MM.1S (cell line): Measurements from ENCODE around the gene MTM1.

ENCODE experiments used
- DNase-seq: peaks from one replicate; pipeline ENCODE4 v3.0.0-alpha.2; 2015
- H2AFZ ChIP-seq: fragments of 300-600 bp; sonication (generic); 2 replicates; pipeline ENCODE4 v1.6.0; 2016; ENCODE audit warnings: antibody characterized with exemption, low read length
- H3F3A ChIP-seq: fragments of 300-600 bp; sonication (generic); 2 replicates; pipeline ENCODE4 v1.6.1; 2016; ENCODE audit warnings: mild to moderate bottlenecking, antibody characterized with exemption, low read length, moderate library complexity, mixed read lengths; ENCODE audit not compliant: insufficient read depth
- H3K27ac ChIP-seq: fragments of 300-600 bp; sonication (generic); 2 replicates; pipeline ENCODE4 v1.5.1; 2016; ENCODE audit warnings: mild to moderate bottlenecking, low read length
- H3K27me3 ChIP-seq: fragments of 300-600 bp; sonication (generic); replicated peaks from 2 replicates; pipeline ENCODE4 v1.6.0; 2016; ENCODE audit warnings: low read length; ENCODE audit not compliant: insufficient read depth
- H3K36me3 ChIP-seq: fragments of 300-600 bp; sonication (generic); replicated peaks from 2 replicates; pipeline ENCODE4 v1.6.1; 2016; ENCODE audit warnings: mild to moderate bottlenecking, low read length, mixed read lengths; ENCODE audit not compliant: insufficient read depth
- H3K4me1 ChIP-seq: fragments of 300-600 bp; sonication (generic); 2 replicates; pipeline ENCODE4 v1.6.1; 2016; ENCODE audit warnings: low read length, mixed read lengths
- H3K4me2 ChIP-seq: fragments of 300-600 bp; sonication (generic); 2 replicates; pipeline ENCODE4 v1.6.0; 2016; ENCODE audit warnings: low read depth, low read length
- H3K4me3 ChIP-seq: fragments of 300-600 bp; sonication (generic); 2 replicates; pipeline ENCODE4 v1.5.1; 2016; ENCODE audit warnings: low read length, mixed read lengths
- H3K79me2 ChIP-seq: fragments of 300-600 bp; sonication (generic); 2 replicates; pipeline ENCODE4 v1.6.1; 2016; ENCODE audit warnings: mixed run types, low read length, mixed read lengths
- H3K9ac ChIP-seq: fragments of 300-600 bp; sonication (generic); 2 replicates; pipeline ENCODE4 v1.6.1; 2016; ENCODE audit warnings: low read length, mixed read lengths
- H3K9me2 ChIP-seq: fragments of 300-600 bp; sonication (generic); replicated peaks from 2 replicates; pipeline ENCODE4 v1.6.1; 2016; ENCODE audit warnings: mild to moderate bottlenecking, low read length, mixed read lengths; ENCODE audit not compliant: insufficient read depth
- H3K9me3 ChIP-seq: fragments of 300-600 bp; sonication (generic); replicated peaks from 2 replicates; pipeline ENCODE4 v1.6.1; 2016; ENCODE audit warnings: mild to moderate bottlenecking, low read length, mixed read lengths; ENCODE audit not compliant: insufficient read depth
- H4K20me1 ChIP-seq: fragments of 300-600 bp; sonication (generic); 2 replicates; pipeline ENCODE4 v1.6.1; 2016; ENCODE audit warnings: mild to moderate bottlenecking, low read length, moderate library complexity, mixed read lengths; ENCODE audit not compliant: insufficient read depth
- CTCF ChIP-seq: fragments of 300-600 bp; sonication (generic); IDR thresholded peaks from 2 replicates; pipeline ENCODE4 v1.5.1; 2016; ENCODE audit warnings: antibody characterized with exemption, low read length, mixed read lengths
- EZH2 ChIP-seq: fragments of 300-600 bp; sonication (generic); optimal IDR thresholded peaks from 2 replicates; pipeline ENCODE3; 2017; ENCODE audit warnings: low read depth, mild to moderate bottlenecking, antibody characterized with exemption, low read length, mixed read lengths
- EZH2phosphoT487 ChIP-seq: fragments of 300-600 bp; sonication (generic); IDR thresholded peaks from 2 replicates; pipeline ENCODE4 v1.6.1; 2018; ENCODE audit warnings: antibody characterized with exemption, low read length

The MTM1 gene

DNA sequence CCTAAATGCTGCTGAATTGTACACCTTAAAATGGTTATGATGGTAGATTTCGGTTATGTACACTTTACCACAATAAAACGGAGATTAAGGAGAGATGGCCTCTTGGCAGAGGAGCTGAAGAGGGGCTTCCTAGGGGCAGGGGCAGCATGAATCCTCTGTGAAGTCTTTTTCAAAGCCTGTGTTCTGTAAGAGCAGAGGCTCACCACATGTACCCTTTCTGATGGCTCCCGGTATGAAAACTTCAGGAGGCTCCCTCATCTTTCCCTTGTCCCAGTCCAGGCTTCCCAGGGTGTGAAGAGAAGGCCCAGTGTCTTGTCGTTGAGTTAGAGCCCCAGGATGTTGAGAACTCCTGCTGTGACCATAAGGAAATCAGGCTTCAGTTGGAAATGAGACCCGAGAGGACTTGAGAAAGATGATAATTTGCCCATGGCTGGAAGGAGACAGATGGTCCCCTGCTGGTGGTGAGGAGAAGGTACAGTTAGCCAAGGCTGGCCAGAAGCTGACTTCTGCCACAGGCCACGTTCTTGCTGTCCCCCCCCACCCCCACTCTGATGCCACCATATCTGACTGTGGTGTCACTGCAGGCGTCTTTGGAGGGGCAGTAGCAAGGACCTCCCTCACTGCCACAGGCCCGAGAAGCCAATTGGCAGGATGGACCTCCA lies 31.8 kb upstream of the MTM1 start:
- Histone ChIP-seq H3K9ac (no peak overlapping the region), H3K9me2 (no peaks in the 10 kb centered on the region), H3K4me1 (no peaks in the 10 kb centered on the region), H2AFZ (no peak overlapping the region), H3F3A (no peaks in the 10 kb centered on the region), H3K36me3 (no peaks in the 10 kb centered on the region), H3K27me3 (no peaks in the 10 kb centered on the region), H3K79me2 (no peaks in the 10 kb centered on the region), H3K4me3 (no peak overlapping the region), H3K27ac (no peak overlapping the region), H4K20me1 (no peaks in the 10 kb centered on the region), H3K9me3 (no peaks in the 10 kb centered on the region), H3K4me2 (no peak overlapping the region)
- TF ChIP-seq EZH2 (no peak), CTCF (0 out of 2 replicates have a peak, but pooled peaks have one; percentile 12)
- no peak for DNase-seq

GRCh38 chrX:150537851-150538250 lies 30.6 kb upstream of the MTM1 start:
- Histone ChIP-seq H2AFZ (no peak overlapping the region), H3K27me3 (no peaks in the 10 kb centered on the region), H3K9me3 (no peaks in the 10 kb centered on the region), H3K9me2 (no peaks in the 10 kb centered on the region), H3K36me3 (no peaks in the 10 kb centered on the region), H3K9ac (no peak overlapping the region), H4K20me1 (no peaks in the 10 kb centered on the region), H3K4me1 (no peaks in the 10 kb centered on the region), H3K4me3 (no peak overlapping the region), H3K4me2 (no peak overlapping the region), H3K79me2 (no peaks in the 10 kb centered on the region), H3K27ac (no peak overlapping the region), H3F3A (no peaks in the 10 kb centered on the region)
- no peak for DNase-seq
- TF ChIP-seq CTCF = no peak
- TF ChIP-seq EZH2 = no peak
- no peak for TF ChIP-seq EZH2phosphoT487

DNA sequence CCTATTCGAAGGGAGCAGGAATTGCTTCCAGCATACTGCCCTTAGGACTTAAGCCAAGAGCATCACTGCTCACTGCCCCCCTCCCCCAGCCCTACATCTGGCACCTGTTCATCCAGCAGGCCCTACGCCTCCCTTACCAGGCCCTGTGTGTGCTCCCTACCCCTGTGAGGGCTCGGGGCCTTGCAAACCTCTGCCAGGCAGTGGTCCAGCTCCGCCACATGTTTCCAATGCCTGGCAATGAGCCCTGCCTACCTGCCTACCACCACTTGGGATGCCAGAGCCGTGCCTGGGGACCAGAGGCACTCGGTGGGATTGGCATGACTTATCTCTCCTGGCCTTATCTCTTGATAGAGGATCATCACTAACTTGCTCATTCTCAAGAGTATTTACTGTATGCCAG lies 27.5 kb upstream of the MTM1 start:
- H3K9me2 ChIP-seq = no peaks in the 10 kb centered on the region
- TF ChIP-seq EZH2phosphoT487 (no peak), CTCF (no peak)
- no peaks in the 10 kb centered on the region for H3K36me3 ChIP-seq
- no peak overlapping the region for H2AFZ ChIP-seq
- no peak overlapping the region for H3K27ac ChIP-seq
- H3F3A ChIP-seq = no peaks in the 10 kb centered on the region
- H3K79me2 ChIP-seq = no peaks in the 10 kb centered on the region
- no peaks in the 10 kb centered on the region for H3K27me3 ChIP-seq
- DNase-seq = no peak
- H4K20me1 ChIP-seq = no peaks in the 10 kb centered on the region
- H3K4me2 ChIP-seq = no peak overlapping the region
- H3K4me1 ChIP-seq = no peaks in the 10 kb centered on the region
- no peaks in the 10 kb centered on the region for H3K9me3 ChIP-seq
- H3K9ac ChIP-seq = no peak overlapping the region
- H3K4me3 ChIP-seq = no peak overlapping the region
